GM12872 (cell line): ENCODE results near the gene HS6ST2.

Source experiments
- TF ChIP-seq, protein P1 (sequence below): IDR thresholded peaks from 3 replicates; pipeline ENCODE4 v1.5.1; 2011; ENCODE audit warnings: low read depth, mild to moderate bottlenecking, low read length, moderate library complexity; ENCODE audit not compliant: insufficient read depth

Gene HS6ST2

DNA sequence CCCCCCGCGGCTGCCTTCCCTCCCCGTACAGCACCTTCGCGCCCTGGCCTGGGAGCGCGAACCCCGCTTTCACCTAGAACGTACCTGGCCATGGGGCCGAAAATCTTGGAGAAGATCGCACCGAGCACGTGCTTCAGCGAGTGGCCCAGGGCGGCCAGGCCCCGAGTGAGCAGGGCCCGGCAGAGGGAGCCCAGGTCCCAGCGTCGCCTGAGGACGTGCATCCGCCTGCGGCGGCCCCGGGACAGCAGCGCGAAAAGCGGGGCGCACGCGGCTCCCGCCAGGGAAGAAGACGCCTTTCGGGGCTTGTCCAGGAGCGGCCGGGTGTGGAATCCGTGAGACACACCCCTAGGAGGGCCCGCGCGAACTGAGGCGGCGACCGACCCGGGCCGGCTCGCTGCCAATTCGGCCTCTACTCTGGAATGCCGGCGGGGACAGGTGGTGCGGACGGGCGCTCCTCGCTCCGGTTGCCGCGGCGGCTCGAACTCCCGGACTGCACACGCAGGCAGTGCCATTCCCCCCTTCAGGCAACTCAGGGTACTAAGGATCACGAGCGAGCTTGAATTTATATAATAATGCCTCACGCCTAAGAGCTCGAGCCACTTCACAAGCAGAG lies at the start of gene HS6ST2:
TSS of gene HS6ST2 (minus strand) at position 539 of the 613 bp plus-strand sequence.
- TF ChIP-seq, protein P1, sequence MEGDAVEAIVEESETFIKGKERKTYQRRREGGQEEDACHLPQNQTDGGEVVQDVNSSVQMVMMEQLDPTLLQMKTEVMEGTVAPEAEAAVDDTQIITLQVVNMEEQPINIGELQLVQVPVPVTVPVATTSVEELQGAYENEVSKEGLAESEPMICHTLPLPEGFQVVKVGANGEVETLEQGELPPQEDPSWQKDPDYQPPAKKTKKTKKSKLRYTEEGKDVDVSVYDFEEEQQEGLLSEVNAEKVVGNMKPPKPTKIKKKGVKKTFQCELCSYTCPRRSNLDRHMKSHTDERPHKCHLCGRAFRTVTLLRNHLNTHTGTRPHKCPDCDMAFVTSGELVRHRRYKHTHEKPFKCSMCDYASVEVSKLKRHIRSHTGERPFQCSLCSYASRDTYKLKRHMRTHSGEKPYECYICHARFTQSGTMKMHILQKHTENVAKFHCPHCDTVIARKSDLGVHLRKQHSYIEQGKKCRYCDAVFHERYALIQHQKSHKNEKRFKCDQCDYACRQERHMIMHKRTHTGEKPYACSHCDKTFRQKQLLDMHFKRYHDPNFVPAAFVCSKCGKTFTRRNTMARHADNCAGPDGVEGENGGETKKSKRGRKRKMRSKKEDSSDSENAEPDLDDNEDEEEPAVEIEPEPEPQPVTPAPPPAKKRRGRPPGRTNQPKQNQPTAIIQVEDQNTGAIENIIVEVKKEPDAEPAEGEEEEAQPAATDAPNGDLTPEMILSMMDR, result no peak

DNA sequence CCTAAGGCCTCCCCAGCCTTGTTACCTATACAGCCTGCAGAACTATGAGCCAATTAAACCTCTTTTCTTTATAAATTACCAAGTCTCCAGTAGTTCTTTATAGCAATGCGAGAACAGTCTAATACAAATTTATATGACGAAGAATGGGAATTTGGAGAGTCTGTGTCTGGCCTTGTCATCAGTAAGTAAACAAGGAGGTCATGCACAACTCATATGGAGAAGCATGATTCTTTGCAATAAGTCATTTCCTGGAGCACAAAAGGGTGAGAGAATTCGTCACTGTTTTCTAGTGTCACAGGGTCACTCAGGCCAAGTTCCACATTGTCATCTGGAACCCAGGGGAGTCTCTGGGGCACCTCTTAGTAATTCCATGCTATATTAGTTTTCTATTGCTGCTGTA lies 49.0 kb upstream of the HS6ST2 start:
- TF ChIP-seq, protein P1, result no peak

DNA sequence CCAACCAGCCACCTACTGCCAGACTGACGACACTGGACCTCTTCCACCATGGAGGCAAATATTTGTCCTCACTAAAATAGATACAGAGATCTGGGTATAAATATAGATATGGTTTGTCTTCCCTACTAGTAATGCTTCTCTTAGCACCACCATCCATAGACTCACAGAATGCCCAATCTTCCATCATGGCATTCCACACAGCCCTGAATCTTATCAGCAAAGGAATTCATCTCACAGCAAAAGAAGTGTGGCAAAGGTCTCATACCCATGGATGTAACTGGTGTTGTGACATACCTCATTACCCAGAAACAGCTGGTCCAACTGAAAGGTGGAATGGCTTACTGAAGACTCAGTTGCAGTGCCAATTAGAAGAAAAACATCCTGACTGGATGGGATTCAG lies 47.2 kb upstream of the HS6ST2 start:
- TF ChIP-seq, protein P1, result no peak

DNA sequence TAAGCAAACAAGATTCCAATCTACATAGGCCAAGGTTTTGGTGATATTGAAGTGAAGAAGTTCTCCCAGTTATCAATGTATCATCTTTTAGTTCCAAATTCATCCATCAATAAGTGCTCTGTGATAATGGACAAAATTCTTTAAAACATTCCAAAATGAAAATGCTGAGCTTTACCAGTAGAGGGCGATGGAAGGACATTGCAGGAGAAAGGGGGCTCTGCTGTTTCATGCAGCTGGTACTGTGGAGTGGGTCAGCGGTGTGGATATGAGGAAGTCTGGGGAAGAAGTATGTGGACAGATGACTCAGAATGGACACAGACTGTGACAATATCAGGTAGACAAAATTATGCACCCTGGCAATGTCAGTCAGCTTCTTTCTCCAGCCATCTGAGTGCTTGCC lies 46.6 kb upstream of the HS6ST2 start:
- TF ChIP-seq, protein P1, result peak; percentile 53; the same call in 2 of the 3 replicates

DNA sequence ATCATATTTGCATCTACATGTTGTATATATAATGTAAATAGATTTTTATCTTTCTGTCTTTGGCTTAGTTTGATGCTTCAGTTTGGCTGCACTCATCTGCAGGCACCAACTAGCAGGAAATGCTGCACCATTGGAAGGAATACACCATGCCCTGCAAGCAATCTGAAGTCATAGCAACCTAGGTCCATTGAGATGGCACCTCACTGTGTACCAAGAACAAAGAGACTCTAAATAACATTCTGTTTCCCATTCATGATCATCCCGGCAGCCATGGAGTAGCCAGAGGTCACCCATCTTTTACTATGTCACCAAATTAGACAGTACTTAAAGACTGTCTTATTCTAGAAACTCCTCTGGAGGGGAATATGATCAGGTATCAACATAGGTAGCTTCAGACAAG lies 40.8 kb upstream of the HS6ST2 start:
- TF ChIP-seq, protein P1, result no peak

DNA sequence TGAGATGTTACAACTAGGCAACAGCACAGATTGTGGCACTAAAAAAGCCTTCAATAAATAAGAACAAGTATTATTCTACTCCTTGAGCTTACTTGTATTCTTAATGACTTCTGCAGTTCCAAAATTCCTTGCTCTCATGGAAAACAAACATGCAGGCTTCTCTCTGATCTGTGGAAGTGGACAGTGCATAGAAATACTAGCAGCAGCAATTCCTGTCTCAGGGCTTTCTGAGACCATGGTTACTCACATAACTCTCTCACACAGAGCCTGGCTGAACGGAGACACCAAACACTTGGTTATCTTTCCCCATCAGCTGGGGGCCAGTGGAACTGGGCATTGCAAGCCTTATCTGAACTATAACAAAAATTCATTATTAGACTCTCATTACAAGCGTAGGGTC lies 32.4 kb upstream of the HS6ST2 start:
- TF ChIP-seq, protein P1, result no peak

DNA sequence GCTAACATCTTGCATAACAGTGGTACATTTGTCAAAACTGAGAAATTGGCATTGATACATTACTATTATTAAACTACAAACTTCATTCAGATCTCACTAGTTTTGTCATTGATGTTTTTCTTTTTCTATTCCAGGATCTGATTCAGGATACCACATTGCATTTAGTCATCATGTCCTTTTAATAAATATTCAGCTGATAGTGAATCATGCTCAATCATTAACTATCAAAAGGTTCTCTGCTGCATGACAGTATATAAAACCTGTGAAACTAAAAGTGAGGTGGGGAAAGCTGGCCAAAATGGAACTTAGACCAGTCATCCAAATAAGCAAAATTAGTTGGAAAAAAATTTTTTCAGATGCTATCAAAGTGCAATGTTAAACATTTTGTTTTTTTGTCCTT lies 28.1 kb upstream of the HS6ST2 start:
- TF ChIP-seq, protein P1, result no peak
